Measurements from ENCODE around the gene MRPS22. TPM values are rescaled to one million over a fixed set of nuclear protein-coding genes. Genes with fewer than 3 reads are reported as not detected.

The MRPS22 gene
- total and polyA plus RNA-seq, 5 donors from 2014 or later = 29.8 to 55.2 (median 45.7) TPM

DNA sequence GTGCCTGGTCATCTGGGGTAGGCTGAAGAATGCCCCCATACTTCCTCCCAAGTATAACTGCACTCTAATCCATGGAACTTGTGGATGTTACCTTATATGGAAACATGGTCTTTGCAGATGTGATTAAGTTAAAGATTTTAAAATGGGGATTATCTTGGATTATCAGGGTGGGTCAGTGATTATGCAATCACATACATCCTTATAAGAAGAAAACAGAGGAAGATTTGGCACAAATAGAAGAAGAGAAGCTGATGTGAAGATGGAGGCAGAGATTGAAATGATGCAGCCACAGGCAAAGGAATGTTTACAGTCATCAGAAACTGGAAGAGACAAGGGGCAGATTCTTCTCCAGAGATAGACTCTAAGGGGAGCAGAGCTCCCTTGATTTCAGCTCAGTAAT is 1.8 kb upstream of the MRPS22 start:
- Mint-ChIP-seq H3K27me3 (peaks cover 17% of the 10 kb centered on the region), H3K36me3 (no peaks in the 10 kb centered on the region), H3K9me3 (peaks cover 0 to 2% (median 0%) of the 10 kb centered on the region in 7 donors), H3K4me1 (peaks cover 0 to 11% (median 4%) of the 10 kb centered on the region in 4 donors), H3K4me3 (peak overlapping the region in 2 of 4 donors; percentile 0 to 17), H3K27ac (no peak overlapping the region)
- H3K27ac ChIP-seq (ENCODE audit: insufficient read depth, low read length, poor library complexity, severe bottlenecking) = no peak overlapping the region
- no peaks in the 10 kb centered on the region for H3K27me3 ChIP-seq (ENCODE audit: control insufficient read depth, insufficient read depth, low read length)
- ATAC-seq (ENCODE audit: low read depth in 2 of 2) (no peak), DNase-seq (no peak)
- H3K9me3 ChIP-seq (ENCODE audit: control insufficient read depth in 2 of 2, low read length in 2 of 2) = no peaks in the 10 kb centered on the region
- H3K36me3 ChIP-seq (ENCODE audit: control insufficient read depth, insufficient read depth, low read length) = peaks cover 7% of the 10 kb centered on the region
- H3K4me3 ChIP-seq (ENCODE audit: low read depth, low read length) = no peak overlapping the region
- H3K4me1 ChIP-seq (ENCODE audit: control insufficient read depth, insufficient read depth, low read length, poor library complexity, severe bottlenecking) = peaks cover 18% of the 10 kb centered on the region

DNA sequence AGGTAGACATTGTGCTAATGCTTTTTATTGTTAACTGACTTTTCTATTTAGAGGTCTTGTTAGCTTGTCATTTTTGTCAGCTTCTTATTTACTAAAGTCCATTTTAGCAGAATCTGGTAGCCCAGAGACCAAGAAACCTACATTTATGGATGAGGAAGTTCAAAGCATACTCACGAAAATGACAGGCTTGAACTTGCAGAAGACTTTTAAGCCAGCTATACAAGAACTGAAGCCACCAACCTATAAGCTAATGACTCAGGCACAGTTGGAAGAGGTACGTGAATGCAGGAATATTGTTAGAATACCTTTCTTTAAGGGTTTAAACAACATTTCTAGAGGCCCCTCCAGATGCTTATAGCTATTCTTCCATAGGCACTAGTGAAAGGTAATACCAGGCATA is 3.0 kb downstream of the MRPS22 start:
- Histone ChIP-seq H3K4me1 (ENCODE audit: control insufficient read depth, insufficient read depth, low read length, poor library complexity, severe bottlenecking) (peaks cover 18% of the 10 kb centered on the region), H3K9me3 (ENCODE audit: control insufficient read depth in 2 of 2, low read length in 2 of 2) (no peaks in the 10 kb centered on the region), H3K27ac (ENCODE audit: insufficient read depth, low read length, poor library complexity, severe bottlenecking) (no peak overlapping the region), H3K36me3 (ENCODE audit: control insufficient read depth, insufficient read depth, low read length) (peaks cover 54% of the 10 kb centered on the region), H3K4me3 (ENCODE audit: low read depth, low read length) (no peak overlapping the region), H3K27me3 (ENCODE audit: control insufficient read depth, insufficient read depth, low read length) (no peaks in the 10 kb centered on the region)
- peaks cover 19% of the 10 kb centered on the region for H3K36me3 Mint-ChIP-seq
- peaks cover 4% of the 10 kb centered on the region for H3K27me3 Mint-ChIP-seq
- H3K27ac Mint-ChIP-seq = no peak overlapping the region
- no peak overlapping the region for H3K4me3 Mint-ChIP-seq
- peaks cover 0 to 2% (median 0%) of the 10 kb centered on the region in 7 donors for H3K9me3 Mint-ChIP-seq
- peaks cover 0 to 16% (median 9%) of the 10 kb centered on the region in 4 donors for H3K4me1 Mint-ChIP-seq
- DNase-seq = no peak
- ATAC-seq (ENCODE audit: low read depth in 2 of 2) = no peak

- no peak for ATAC-seq (ENCODE audit: low read depth in 2 of 2)
- peaks cover 40% of the 10 kb centered on the region for H3K36me3 Mint-ChIP-seq
- Histone ChIP-seq H3K4me3 (ENCODE audit: low read depth, low read length) (no peak overlapping the region), H3K4me1 (ENCODE audit: control insufficient read depth, insufficient read depth, low read length, poor library complexity, severe bottlenecking) (no peaks in the 10 kb centered on the region), H3K36me3 (ENCODE audit: control insufficient read depth, insufficient read depth, low read length) (peaks cover 97% of the 10 kb centered on the region), H3K27ac (ENCODE audit: insufficient read depth, low read length, poor library complexity, severe bottlenecking) (no peak overlapping the region), H3K9me3 (ENCODE audit: control insufficient read depth in 2 of 2, low read length in 2 of 2) (no peaks in the 10 kb centered on the region), H3K27me3 (ENCODE audit: control insufficient read depth, insufficient read depth, low read length) (no peaks in the 10 kb centered on the region)
- H3K9me3 Mint-ChIP-seq = no peaks in the 10 kb centered on the region
- H3K4me3 Mint-ChIP-seq = no peak overlapping the region
- H3K27me3 Mint-ChIP-seq = no peaks in the 10 kb centered on the region
- peaks cover 0 to 5% (median 3%) of the 10 kb centered on the region in 4 donors for H3K4me1 Mint-ChIP-seq
- no peak for DNase-seq
- no peak overlapping the region for H3K27ac Mint-ChIP-seq
These were observed 10.2 kb downstream of the MRPS22 start for GRCh38 chr3:139353920-139354556.

DNA sequence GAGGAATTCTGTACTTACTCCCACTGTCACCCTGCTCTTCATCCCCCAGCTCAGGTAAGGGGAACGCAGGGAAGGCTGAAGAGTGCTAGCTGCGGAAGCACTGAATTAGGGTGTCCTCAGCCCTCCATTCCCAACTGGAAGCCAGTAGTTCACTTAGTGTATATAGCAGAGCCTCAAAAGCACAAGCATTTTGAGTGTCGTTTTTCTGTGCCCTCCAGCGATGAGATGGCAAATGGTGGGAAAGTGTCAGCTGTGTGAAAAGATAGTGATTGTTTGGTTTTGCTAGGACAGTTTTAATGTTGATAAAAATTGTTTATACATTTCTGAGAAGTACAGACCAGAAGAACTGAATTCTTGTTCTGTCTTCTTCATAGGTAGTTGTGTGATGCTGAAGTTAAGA is 10.8 kb downstream of the MRPS22 start:
- Mint-ChIP-seq H3K4me1 (peaks cover 0 to 5% (median 3%) of the 10 kb centered on the region in 4 donors), H3K27ac (no peak overlapping the region)

DNA sequence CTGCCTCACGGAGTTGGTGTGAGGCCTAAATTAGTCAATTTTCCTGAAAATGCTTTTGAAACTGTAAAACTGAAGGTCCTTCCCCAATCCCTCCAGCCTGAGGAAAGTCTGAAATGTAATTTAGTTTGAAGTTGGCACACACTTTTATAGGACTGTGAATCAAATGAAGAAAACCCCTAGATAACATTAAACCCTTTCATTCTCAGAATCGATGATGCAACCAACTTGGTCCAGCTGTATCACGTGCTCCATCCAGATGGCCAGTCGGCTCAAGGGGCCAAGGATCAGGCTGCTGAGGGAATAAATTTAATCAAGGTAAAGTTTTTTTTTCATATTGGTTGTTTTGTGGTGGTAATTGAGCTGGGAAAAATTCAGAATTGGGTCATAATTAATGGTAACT is 11.7 kb downstream of the MRPS22 start:
- H3K36me3 ChIP-seq (ENCODE audit: control insufficient read depth, insufficient read depth, low read length) = peaks cover 98% of the 10 kb centered on the region
- H3K27me3 ChIP-seq (ENCODE audit: control insufficient read depth, insufficient read depth, low read length) = no peaks in the 10 kb centered on the region
- H3K4me1 Mint-ChIP-seq = peaks cover 0 to 5% (median 3%) of the 10 kb centered on the region in 4 donors
- no peaks in the 10 kb centered on the region for H3K27me3 Mint-ChIP-seq
- H3K36me3 Mint-ChIP-seq = peaks cover 38% of the 10 kb centered on the region
- no peak overlapping the region for H3K27ac ChIP-seq (ENCODE audit: insufficient read depth, low read length, poor library complexity, severe bottlenecking)
- H3K9me3 Mint-ChIP-seq = no peaks in the 10 kb centered on the region
- H3K4me3 Mint-ChIP-seq = no peak overlapping the region
- no peak overlapping the region for H3K4me3 ChIP-seq (ENCODE audit: low read depth, low read length)
- ATAC-seq (ENCODE audit: low read depth in 2 of 2) (no peak), DNase-seq (no peak)
- no peaks in the 10 kb centered on the region for H3K9me3 ChIP-seq (ENCODE audit: control insufficient read depth in 2 of 2, low read length in 2 of 2)
- H3K27ac Mint-ChIP-seq = no peak overlapping the region
- H3K4me1 ChIP-seq (ENCODE audit: control insufficient read depth, insufficient read depth, low read length, poor library complexity, severe bottlenecking) = no peaks in the 10 kb centered on the region

More for the DNA sequence above, 10.8 kb downstream of the MRPS22 start:
- no peak overlapping the region for H3K4me3 Mint-ChIP-seq
- H3K36me3 ChIP-seq (ENCODE audit: control insufficient read depth, insufficient read depth, low read length) = peaks cover 97% of the 10 kb centered on the region
- no peaks in the 10 kb centered on the region for H3K27me3 ChIP-seq (ENCODE audit: control insufficient read depth, insufficient read depth, low read length)
- H3K4me1 ChIP-seq (ENCODE audit: control insufficient read depth, insufficient read depth, low read length, poor library complexity, severe bottlenecking) = no peaks in the 10 kb centered on the region
- no peak overlapping the region for H3K27ac ChIP-seq (ENCODE audit: insufficient read depth, low read length, poor library complexity, severe bottlenecking)
- H3K9me3 Mint-ChIP-seq = no peaks in the 10 kb centered on the region
- ATAC-seq (ENCODE audit: low read depth in 2 of 2) = no peak
- H3K4me3 ChIP-seq (ENCODE audit: low read depth, low read length) = no peak overlapping the region
- peaks cover 35% of the 10 kb centered on the region for H3K36me3 Mint-ChIP-seq
- no peak for DNase-seq
- no peaks in the 10 kb centered on the region for H3K27me3 Mint-ChIP-seq
- no peaks in the 10 kb centered on the region for H3K9me3 ChIP-seq (ENCODE audit: control insufficient read depth in 2 of 2, low read length in 2 of 2)

- H3K27ac Mint-ChIP-seq = peak overlapping the region in 2 of 3 donors; percentile 2 to 17
- Histone ChIP-seq H3K9me3 (ENCODE audit: control insufficient read depth in 2 of 2, low read length in 2 of 2) (no peaks in the 10 kb centered on the region), H3K4me1 (ENCODE audit: control insufficient read depth, insufficient read depth, low read length, poor library complexity, severe bottlenecking) (no peaks in the 10 kb centered on the region), H3K27ac (ENCODE audit: insufficient read depth, low read length, poor library complexity, severe bottlenecking) (no peak overlapping the region), H3K36me3 (ENCODE audit: control insufficient read depth, insufficient read depth, low read length) (peaks cover 98% of the 10 kb centered on the region), H3K27me3 (ENCODE audit: control insufficient read depth, insufficient read depth, low read length) (no peaks in the 10 kb centered on the region), H3K4me3 (ENCODE audit: low read depth, low read length) (no peak overlapping the region)
- H3K27me3 Mint-ChIP-seq = no peaks in the 10 kb centered on the region
- DNase-seq (no peak), ATAC-seq (ENCODE audit: low read depth in 2 of 2) (no peak)
- no peak overlapping the region for H3K4me3 Mint-ChIP-seq
- H3K4me1 Mint-ChIP-seq = peaks cover 0 to 5% (median 2%) of the 10 kb centered on the region in 4 donors
- H3K9me3 Mint-ChIP-seq = no peaks in the 10 kb centered on the region
- H3K36me3 Mint-ChIP-seq = peaks cover 41% of the 10 kb centered on the region
These were observed 12.1 kb downstream of the MRPS22 start for GRCh38 chr3:139355891-139356290.

DNA sequence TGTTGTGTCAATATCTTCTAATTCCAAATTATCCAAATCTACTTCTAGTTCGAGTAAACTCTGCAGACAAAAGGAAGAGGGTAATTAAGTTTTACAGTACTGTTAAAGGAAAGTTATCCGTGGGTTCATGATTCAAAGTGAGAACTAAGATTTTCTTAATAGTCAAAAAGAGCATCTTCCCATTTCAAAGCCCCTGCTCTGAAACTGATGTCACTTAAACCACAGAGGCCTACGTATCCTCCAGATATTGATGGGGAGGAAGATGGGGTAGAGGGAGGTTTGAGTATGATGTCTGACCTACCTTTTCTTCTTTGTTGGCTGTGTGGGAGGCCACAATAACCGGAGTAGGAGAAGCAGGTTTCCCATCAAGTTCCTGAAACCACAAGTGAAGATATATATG is 14.1 kb downstream of the MRPS22 start:
- Histone ChIP-seq H3K27me3 (ENCODE audit: control insufficient read depth, insufficient read depth, low read length) (no peaks in the 10 kb centered on the region), H3K27ac (ENCODE audit: insufficient read depth, low read length, poor library complexity, severe bottlenecking) (no peak overlapping the region), H3K9me3 (ENCODE audit: control insufficient read depth in 2 of 2, low read length in 2 of 2) (no peaks in the 10 kb centered on the region), H3K4me3 (ENCODE audit: low read depth, low read length) (no peak overlapping the region), H3K4me1 (ENCODE audit: control insufficient read depth, insufficient read depth, low read length, poor library complexity, severe bottlenecking) (no peaks in the 10 kb centered on the region), H3K36me3 (ENCODE audit: control insufficient read depth, insufficient read depth, low read length) (peaks cover 96% of the 10 kb centered on the region)
- Mint-ChIP-seq H3K27ac (no peak overlapping the region), H3K4me1 (peaks cover 0 to 5% (median 1%) of the 10 kb centered on the region in 4 donors), H3K36me3 (peaks cover 46% of the 10 kb centered on the region), H3K9me3 (no peaks in the 10 kb centered on the region), H3K27me3 (no peaks in the 10 kb centered on the region), H3K4me3 (no peak overlapping the region)
- ATAC-seq (ENCODE audit: low read depth in 2 of 2) (no peak), DNase-seq (peak in 1 of 3 donors; percentile 14)

Data from CD4-positive, CD25-positive, alpha-beta regulatory T cell (primary cell).